ENCODE measurements around the gene UPF2. TPM values are rescaled to one million over a fixed set of nuclear protein-coding genes. Genes with fewer than 3 reads are reported as not detected.

Gene UPF2
- polyA plus RNA-seq, 3 donors: 9.0 to 17.1 (median 9.1) TPM

DNA sequence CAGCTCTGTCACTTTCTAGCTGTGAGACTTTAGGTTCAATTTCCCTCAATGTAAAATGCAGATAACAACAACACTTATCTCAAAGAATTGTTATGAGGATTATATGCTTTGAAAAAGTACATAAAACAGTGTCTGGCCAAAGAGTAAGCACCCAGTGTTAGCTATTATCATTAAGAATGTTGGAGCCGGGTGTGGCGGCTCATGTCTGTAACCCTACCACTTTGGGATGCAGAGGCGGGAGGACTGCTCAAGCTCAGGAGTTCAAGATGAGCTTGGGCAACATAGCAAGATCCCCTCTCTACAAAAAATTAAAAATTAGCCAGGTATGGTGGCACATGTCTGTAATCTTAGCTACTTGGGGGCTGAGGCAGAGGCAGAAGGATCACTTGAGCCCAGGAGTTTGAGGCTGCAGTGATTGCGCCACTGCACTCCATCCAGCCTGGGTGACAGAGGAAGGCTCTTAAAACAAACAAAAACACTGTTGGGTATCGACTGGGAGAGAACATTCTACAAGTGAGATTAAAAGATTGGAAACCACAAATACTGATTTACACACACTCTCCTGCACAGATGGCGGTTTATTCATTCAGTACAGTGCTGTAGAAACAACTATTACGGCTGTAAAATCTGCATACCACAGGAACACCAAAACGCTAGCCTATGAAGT, 112.2 kb downstream of the UPF2 start:
- no peak overlapping the region for H3K27ac ChIP-seq (ENCODE audit: low read depth, low read length)
- 93 to 96% (median 95%) methylated on average over 8 of the region's 8 CpGs for WGBS, 3 donors

GRCh38 chr10:11927746-11928145, 114.9 kb downstream of the UPF2 start:
- no peak overlapping the region for H3K27ac ChIP-seq (ENCODE audit: low read depth, low read length)
- WGBS, 3 donors: 87 to 98% (median 96%) methylated on average over 3 of the region's 3 CpGs

DNA sequence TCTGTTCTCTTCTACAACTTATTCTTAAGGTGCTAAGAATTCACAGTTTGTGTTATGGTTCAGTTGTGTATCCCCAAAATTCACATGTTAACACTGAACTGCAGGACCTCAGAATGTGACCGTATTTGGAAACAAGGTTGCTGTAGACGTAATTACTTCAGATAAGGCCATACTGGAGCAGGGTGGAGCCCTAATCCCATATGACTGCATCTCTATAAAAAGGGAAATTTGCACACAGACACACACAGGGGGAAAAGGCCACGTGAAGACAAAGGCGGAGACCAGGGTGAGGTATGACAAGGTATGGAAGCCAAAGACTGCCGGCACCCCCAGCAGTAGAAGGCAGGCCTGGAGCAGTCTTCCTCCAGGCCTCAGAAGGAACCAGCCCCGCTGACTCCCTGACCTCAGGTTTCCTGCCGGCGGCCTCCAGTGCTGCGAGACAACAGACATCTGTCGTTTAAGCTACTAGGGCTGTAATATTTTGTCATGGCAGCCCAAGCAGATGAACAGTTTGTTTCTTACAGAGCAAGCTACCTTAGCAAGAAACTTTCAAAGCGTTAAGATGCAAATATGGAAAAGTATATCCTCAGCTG, 120.7 kb downstream of the UPF2 start:
- 57 to 79% (median 59%) methylated on average over 11 of the region's 11 CpGs for WGBS, 3 donors
- no peak overlapping the region for H3K27ac ChIP-seq (ENCODE audit: low read depth, low read length)

DNA sequence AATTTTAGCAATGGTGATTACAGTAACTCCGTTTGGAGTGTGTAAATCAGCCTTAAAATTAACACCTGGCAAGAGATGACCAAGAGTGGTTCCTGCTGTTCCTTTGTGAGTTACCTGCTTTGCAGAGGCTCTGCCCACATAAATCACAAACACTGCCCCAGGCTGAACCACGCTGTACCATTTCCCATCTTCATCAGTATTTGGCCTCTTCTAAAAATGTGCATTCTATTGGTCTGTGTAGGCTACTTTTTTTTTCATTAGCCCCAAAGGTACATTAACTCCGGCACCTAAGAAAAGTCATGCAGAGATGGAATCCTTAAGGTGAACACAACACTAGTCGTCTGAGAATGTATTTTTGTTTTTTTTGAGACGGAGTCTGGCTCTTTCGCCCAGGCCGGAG, 123.3 kb downstream of the UPF2 start:
- H3K27ac ChIP-seq (ENCODE audit: low read depth, low read length): no peak overlapping the region
- 86 to 92% (median 88%) methylated on average over 7 of the region's 7 CpGs for WGBS, 3 donors

- 75 to 87% (median 85%) methylated on average over 8 of the region's 8 CpGs for WGBS, 3 donors
- H3K27ac ChIP-seq (ENCODE audit: low read depth, low read length): no peak overlapping the region
These were observed 124.2 kb downstream of the UPF2 start for GRCh38 chr10:11918384-11918783.

DNA sequence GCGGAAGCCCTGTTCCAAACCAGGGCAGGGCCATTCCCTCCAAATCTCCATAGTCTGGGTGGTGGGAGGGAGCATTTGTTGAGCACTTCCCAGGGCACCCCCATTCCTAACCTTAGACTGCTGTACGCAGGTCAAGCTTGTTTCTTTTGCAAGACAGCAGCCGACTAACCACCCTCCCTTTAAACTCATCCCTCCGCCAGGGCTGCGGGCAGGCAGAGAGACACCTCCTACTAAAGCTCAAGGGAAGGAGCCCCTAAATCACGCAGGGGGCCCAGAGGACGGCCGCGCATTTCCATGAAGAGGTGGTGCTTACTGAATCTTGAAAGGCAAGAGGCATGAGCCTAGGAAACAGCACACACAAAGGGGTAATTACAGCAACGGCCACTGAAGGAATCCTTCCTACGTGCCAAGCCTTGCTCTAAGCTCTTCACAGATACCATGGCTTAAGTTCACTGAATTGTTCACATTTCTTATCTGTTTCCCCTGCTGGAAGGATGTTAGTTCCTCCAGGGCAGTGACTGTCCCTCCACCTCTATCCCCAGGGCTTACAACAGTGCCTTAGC, 129.4 kb downstream of the UPF2 start:
- WGBS, 3 donors: 51 to 68% (median 62%) methylated on average over 11 of the region's 11 CpGs
- H3K27ac ChIP-seq (ENCODE audit: low read depth, low read length): no peak overlapping the region

DNA sequence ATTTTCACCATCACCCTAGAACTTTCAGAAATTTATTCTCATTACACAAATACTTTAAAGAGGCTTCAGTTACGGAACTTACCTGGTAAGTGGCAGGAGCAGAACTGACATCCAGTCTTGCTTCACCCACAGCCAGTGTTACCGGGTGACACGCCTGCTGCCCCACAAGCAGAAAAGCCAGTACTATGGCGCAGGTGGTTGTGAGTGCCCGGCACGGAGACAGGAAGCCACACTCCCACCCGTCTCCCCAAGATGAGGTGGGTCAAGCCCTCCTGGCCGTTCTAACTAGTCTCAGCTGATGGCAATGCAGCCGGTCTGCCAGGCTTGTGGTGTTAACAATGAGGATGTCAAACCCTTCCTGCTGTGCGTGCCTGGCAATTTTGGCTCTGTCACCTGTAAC, 132.5 kb downstream of the UPF2 start:
- H3K27ac ChIP-seq (ENCODE audit: low read depth, low read length): no peak overlapping the region
- 81 to 93% (median 84%) methylated on average over 10 of the region's 10 CpGs for WGBS, 3 donors

DNA sequence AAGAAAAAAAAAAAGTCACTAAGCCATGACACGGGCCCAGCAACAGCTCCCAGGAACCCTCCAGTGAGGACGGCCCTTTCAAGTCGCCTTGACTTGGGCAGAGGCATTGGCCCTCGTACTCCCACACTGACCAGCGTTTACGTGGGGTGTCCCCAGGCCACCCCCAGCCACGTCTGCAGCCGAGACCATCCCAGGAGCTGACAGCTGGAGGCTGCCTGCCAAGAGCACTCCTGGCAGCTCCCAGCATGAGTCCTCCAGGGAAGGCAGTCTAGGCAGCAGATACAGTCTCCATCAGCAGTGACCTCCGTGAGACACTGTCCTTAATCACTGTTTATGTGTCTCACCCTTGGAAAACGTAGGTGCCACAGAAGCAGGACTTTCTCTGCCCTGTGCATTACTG, 133.0 kb downstream of the UPF2 start:
- no peak overlapping the region for H3K27ac ChIP-seq (ENCODE audit: low read depth, low read length)
- WGBS, 3 donors: 64 to 74% (median 64%) methylated on average over 10 of the region's 10 CpGs

DNA sequence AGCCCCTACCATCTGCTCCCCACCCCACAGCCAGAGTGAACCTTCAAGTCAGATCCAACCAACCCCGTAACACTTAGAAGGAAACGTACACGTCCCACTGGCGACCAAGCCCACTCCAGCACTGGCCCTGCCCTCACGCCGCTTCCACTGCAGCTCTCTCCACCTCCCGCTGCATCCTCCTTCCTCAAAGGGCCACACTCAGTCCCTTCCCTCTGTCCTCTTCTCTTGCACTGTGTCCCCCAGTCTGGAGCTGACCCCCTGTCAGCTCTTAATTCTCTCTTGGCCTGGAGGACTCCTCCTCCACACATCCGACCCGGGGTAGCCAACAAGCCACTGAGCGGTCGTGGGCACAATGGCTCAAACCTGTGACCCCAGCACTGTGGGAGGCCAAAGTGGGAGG, 133.6 kb downstream of the UPF2 start:
- WGBS, 3 donors: 93 to 97% (median 96%) methylated on average over 11 of the region's 11 CpGs
- H3K27ac ChIP-seq (ENCODE audit: low read depth, low read length): no peak overlapping the region

DNA sequence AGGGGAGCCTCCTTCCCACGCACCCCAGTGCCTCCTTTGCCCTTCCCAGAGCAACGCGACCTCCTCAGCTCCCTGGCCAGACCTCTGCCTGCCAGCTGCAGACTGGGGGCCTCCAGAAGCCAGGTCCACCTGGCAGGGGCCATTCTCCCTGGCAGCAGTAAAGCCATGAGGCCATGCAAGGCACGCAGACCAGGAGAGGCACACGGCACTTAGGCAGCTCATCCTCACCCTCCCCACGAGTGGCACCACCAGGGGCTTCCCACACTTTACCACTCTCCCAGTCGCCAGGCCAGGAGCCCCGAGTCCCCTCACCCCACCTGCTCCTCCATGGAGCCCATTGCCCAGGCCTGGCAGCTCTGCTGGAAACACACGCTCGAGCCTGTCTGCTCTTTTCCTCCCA, 134.1 kb downstream of the UPF2 start:
- WGBS, 3 donors: 86 to 92% (median 87%) methylated on average over 8 to 10 of the region's 10 CpGs
- H3K27ac ChIP-seq (ENCODE audit: low read depth, low read length): no peak overlapping the region

DNA sequence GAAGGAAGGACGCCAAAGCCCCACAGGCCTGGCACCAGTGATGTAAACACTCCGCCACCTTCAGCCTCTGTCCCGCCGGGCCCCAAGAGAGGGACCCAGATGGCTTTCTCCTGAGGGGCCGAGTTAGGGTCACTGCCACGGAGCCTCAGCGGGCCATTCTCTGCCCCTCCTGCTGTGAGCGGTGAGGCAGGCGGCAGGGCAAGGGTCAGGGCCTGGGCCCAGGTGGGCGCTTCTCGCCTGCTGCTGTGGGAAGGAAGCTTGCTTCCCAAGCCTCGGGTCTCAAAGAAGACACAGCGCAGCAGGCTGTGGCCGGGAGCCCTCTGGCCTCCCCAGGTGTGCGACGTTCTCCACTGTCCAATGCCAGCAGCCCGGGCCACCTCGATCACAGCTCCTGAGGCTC, 134.7 kb downstream of the UPF2 start:
- 74 to 95% (median 95%) methylated on average over 18 of the region's 18 CpGs for WGBS, 3 donors
- H3K27ac ChIP-seq (ENCODE audit: low read depth, low read length): no peak overlapping the region

DNA sequence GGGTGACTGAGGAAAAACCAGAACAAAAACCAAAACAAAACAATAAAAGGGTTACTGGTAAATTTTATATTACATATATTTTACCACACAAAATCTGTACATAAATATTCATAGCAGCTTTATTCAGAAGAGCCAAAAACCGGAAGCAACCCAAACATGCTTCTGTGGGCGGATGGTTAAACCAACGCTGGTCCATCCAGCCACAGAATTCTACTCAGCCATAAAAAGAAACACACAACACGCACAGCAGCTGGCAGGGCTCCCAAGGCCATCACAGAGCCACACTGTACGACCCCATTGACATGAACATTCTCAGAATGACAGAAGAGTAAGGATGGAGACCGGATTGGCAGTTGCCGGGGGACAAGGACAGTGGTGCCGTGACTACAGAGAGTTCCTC, 135.9 kb downstream of the UPF2 start:
- no peak overlapping the region for H3K27ac ChIP-seq (ENCODE audit: low read depth, low read length)
- 67 to 81% (median 73%) methylated on average over 8 of the region's 8 CpGs for WGBS, 3 donors

DNA sequence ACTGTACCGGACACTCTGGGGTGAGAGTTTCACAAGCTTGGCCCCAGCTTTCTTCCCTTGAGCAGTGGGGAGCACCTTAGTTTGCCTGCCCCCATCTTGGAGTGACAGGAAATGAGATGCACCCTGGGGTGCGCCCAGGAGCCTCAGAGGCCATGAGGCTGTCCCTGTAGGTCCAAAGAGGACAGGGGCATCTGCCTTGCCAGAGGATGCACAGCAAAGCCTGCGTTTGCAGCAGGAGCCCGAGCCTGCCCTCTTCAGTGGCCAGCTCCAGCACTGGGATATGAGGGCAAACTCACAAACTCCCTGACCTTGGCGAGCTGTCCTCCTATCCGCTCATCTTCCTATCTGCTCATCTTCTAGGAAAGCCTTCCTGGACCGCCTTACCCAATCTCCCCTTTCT, 140.0 kb downstream of the UPF2 start:
- WGBS, 3 donors: 89 to 97% (median 94%) methylated on average over 7 of the region's 7 CpGs
- no peak overlapping the region for H3K27ac ChIP-seq (ENCODE audit: low read depth, low read length)

GRCh38 chr10:11901833-11902475, 140.7 kb downstream of the UPF2 start:
- no peak overlapping the region for H3K27ac ChIP-seq (ENCODE audit: low read depth, low read length)
- 59 to 77% (median 70%) methylated on average over 23 of the region's 23 CpGs for WGBS, 3 donors

DNA sequence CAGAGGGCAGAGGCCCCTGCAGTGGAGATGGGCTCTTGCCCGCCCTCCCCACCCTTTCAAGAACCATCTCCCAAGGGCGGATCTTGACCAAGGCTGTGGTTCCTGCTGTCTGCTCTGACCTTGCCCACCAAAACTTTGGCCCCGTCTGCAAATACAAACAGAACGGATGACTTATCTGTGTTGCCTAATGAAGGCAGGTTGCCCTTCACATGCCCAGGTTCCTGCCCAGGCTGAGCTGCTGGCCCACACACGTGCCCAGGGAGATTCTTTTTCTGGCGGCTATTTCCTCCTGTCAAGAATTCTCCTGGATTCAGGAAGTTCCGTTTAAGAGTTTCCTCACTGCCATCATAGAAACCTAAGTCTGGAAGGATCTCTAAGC, 141.2 kb downstream of the UPF2 start:
- 45 to 61% (median 49%) methylated on average over 7 of the region's 7 CpGs for WGBS, 3 donors
- no peak overlapping the region for H3K27ac ChIP-seq (ENCODE audit: low read depth, low read length)

DNA sequence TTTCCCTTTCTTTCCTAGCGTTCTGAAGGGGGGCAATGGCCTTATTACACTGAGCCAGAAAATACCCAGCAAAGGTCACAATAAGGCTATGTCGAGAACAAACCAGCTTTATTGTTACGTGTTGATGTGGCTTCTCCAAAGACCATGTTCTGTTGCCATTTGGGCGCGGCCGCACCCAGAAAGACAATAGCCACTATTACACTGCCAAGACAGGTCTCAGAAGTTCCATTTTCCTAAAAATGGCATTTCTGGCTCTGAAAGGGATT, 141.6 kb downstream of the UPF2 start:
- no peak overlapping the region for H3K27ac ChIP-seq (ENCODE audit: low read depth, low read length)

DNA sequence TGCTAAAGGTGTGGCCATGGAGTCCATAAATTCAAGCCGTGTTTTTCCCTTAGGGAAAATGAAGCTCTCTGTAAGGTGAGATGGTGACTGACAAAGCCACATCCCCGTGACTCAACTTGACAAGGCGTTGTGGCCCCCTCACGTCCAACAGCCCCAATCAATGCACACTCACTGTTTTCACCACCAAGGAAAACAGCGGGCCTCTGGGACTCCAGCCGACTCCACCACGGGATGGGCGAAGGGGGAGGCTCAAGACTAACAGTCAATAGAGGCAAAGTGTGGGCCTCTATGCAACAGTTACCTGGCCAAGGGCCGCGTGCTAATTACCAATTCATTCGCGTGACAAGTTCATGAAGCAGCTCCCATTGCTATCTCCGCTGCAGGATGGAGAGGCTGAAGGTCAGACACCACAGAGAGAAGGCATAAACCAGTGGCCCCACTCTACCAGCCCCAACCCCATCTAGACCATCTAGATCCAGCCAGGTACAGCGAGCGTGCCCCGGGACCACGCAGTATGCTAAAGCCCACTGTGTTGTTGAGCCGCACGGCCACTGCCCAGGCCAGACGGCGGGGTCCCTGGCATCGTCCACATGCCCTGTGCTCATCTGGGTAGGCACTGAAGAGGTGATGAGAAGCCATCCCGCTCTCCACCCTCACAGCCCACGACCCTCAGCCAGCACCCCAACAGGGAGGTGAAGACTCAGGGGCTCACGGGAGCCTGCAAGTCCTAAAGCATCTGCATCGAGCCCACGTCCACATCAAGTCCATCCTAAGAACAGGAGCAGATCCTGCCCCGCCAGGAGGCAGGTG, 143.3 kb downstream of the UPF2 start:
- WGBS, 3 donors: 92 to 93% (median 93%) methylated on average over 28 of the region's 28 CpGs
- no peak overlapping the region for H3K27ac ChIP-seq (ENCODE audit: low read depth, low read length)

More for the DNA sequence above, 141.6 kb downstream of the UPF2 start:
- 90 to 94% (median 93%) methylated on average over 6 of the region's 6 CpGs for WGBS, 3 donors

GRCh38 chr10:11898372-11899066, 144.1 kb downstream of the UPF2 start:
- WGBS, 3 donors: 65 to 84% (median 80%) methylated on average over 20 of the region's 20 CpGs
- no peak overlapping the region for H3K27ac ChIP-seq (ENCODE audit: low read depth, low read length)

DNA sequence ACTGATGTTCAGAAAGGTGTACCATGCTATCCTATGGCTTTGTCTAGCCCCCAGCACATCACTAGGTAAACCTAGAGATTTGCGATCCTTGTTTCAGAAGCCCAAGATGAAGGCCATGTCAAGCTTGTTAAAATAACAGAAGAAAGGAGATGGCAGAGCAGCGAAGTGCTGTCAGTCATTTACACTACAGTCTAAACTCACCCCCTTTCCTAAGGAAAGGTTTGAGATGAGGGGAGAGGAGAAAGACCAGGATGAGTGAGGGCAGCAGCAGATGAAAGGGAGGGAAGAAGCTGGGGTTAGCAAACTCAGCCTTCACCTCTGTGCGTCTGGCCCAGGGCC, 144.6 kb downstream of the UPF2 start:
- 57 to 85% (median 75%) methylated on average over 3 of the region's 3 CpGs for WGBS, 3 donors
- H3K27ac ChIP-seq (ENCODE audit: low read depth, low read length): no peak overlapping the region
